HEK293T (cell line): ENCODE data around the gene MME.

Experiments used
- ARNT ChIP-seq: fragments of 450-650 bp; IDR thresholded peaks from 2 replicates; pipeline ENCODE4 v1.6.1; 2017; ENCODE audit warnings: mild to moderate bottlenecking
- BHLHE40 ChIP-seq: fragments of 450-650 bp; IDR thresholded peaks from 2 replicates; pipeline ENCODE4 v1.6.1; 2016; ENCODE audit warnings: mild to moderate bottlenecking, moderate library complexity, borderline replicate concordance
- ELF4 ChIP-seq: fragments of 450-650 bp; IDR thresholded peaks from 2 replicates; pipeline ENCODE4 v1.6.1; 2017; ENCODE audit warnings: antibody characterized with exemption
- LEF1 ChIP-seq: fragments of 450-650 bp; IDR thresholded peaks from 2 replicates; pipeline ENCODE4 v1.6.1; 2017; ENCODE audit warnings: mild to moderate bottlenecking, borderline replicate concordance
- NFRKB ChIP-seq: fragments of 450-650 bp; IDR thresholded peaks from 2 replicates; pipeline ENCODE4 v1.6.1; 2016; ENCODE audit warnings: mild to moderate bottlenecking, moderate library complexity
- SUZ12 ChIP-seq: fragments of 450-650 bp; IDR thresholded peaks from 2 replicates; pipeline ENCODE4 v1.6.1; 2016; ENCODE audit warnings: mild to moderate bottlenecking
- ZNF384 ChIP-seq: fragments of 450-650 bp; IDR thresholded peaks from 2 replicates; pipeline ENCODE4 v1.6.1; 2016

GRCh38 chr3:155166441-155166840 is 86.3 kb downstream of the MME start:
- no peak for TF ChIP-seq ZNF384
- TF ChIP-seq NFRKB: no peak
- TF ChIP-seq SUZ12: no peak
- TF ChIP-seq BHLHE40: no peak
- TF ChIP-seq ARNT: no peak
- TF ChIP-seq LEF1: no peak
- no peak for TF ChIP-seq ELF4
